ENCODE results near the gene WSB1. TPM values are rescaled to one million over a fixed set of nuclear protein-coding genes. Genes with fewer than 3 reads are reported as not detected.
A peak's percentile ranks its signal among the peaks of the same experiment; 100 is the strongest.
"Not testable (repeated sequence)": the region's sequence is repeated elsewhere in the genome, so short reads cannot be mapped to it uniquely, and the experiment has no call there.

The WSB1 gene
- total and polyA plus RNA-seq, 5 donors from 2014 or later = 176 to 280 (median 190) TPM

DNA sequence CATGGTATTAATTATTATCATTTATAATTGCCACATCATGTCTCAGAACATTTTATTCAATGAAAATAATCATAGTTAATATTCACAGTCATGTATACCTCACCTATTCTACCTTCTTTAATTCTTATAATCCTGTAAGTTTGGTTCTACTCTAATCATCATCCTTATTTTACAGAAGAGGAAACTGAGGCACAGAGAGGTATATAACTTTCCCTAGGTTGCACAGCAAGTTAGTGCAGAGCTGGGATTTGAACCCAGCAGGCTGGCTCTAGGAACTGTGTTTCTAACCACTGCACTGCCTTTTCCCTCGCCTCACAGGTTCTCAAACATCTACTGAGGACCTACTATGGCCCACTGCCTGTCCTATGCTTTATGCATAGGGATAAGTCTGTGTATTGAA lies 32.7 kb downstream of the WSB1 start:
- Histone ChIP-seq H3K9me3 (ENCODE audit: control insufficient read depth in 2 of 2, low read length in 2 of 2) (no peaks in the 10 kb centered on the region), H3K4me3 (ENCODE audit: low read depth, low read length) (no peak overlapping the region), H3K36me3 (ENCODE audit: control insufficient read depth, insufficient read depth, low read length) (no peaks in the 10 kb centered on the region), H3K27me3 (ENCODE audit: control insufficient read depth, insufficient read depth, low read length) (no peaks in the 10 kb centered on the region), H3K4me1 (ENCODE audit: control insufficient read depth, insufficient read depth, low read length, poor library complexity, severe bottlenecking) (no peaks in the 10 kb centered on the region), H3K27ac (ENCODE audit: insufficient read depth, low read length, poor library complexity, severe bottlenecking) (no peak overlapping the region)
- no peak for DNase-seq
- no peaks in the 10 kb centered on the region for H3K27me3 Mint-ChIP-seq
- no peak overlapping the region for H3K27ac Mint-ChIP-seq
- ATAC-seq (ENCODE audit: low read depth in 2 of 2) = no peak
- no peak overlapping the region for H3K4me3 Mint-ChIP-seq
- H3K36me3 Mint-ChIP-seq = no peaks in the 10 kb centered on the region
- peaks cover 0 to 5% (median 0%) of the 10 kb centered on the region in 4 donors for H3K4me1 Mint-ChIP-seq
- H3K9me3 Mint-ChIP-seq = no peaks in the 10 kb centered on the region

DNA sequence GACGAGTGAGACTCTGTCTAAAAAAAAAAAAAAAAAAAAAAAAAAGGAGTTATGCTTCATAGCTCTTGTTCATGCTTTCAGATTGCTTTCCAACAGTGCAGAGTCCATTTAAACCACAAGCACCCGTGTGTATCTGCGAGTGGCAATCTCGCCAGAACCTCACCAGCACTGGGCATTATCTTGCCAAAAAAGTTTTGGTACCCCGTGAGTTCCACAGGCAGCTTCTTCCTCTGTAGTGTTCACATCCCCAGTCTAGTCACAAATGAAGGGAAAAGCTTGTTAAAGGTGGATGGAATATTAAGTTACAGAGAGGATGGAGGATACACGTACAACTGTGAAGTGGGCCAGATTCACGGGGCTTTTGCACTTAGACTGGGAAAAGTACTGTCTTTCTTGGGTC lies 33.5 kb downstream of the WSB1 start:
- H3K27me3 ChIP-seq (ENCODE audit: control insufficient read depth, insufficient read depth, low read length) = no peaks in the 10 kb centered on the region
- no peaks in the 10 kb centered on the region for H3K9me3 ChIP-seq (ENCODE audit: control insufficient read depth in 2 of 2, low read length in 2 of 2)
- H3K27me3 Mint-ChIP-seq = no peaks in the 10 kb centered on the region
- ATAC-seq (ENCODE audit: low read depth in 2 of 2) (no peak), DNase-seq (no peak)
- no peak overlapping the region for H3K27ac ChIP-seq (ENCODE audit: insufficient read depth, low read length, poor library complexity, severe bottlenecking)
- no peaks in the 10 kb centered on the region for H3K36me3 ChIP-seq (ENCODE audit: control insufficient read depth, insufficient read depth, low read length)
- H3K4me3 ChIP-seq (ENCODE audit: low read depth, low read length) = no peak overlapping the region
- H3K4me3 Mint-ChIP-seq = no peak overlapping the region
- H3K9me3 Mint-ChIP-seq = no peaks in the 10 kb centered on the region
- H3K27ac Mint-ChIP-seq = no peak overlapping the region
- H3K4me1 ChIP-seq (ENCODE audit: control insufficient read depth, insufficient read depth, low read length, poor library complexity, severe bottlenecking) = peaks cover 6% of the 10 kb centered on the region
- H3K4me1 Mint-ChIP-seq = peaks cover 0 to 8% (median 4%) of the 10 kb centered on the region in 4 donors
- H3K36me3 Mint-ChIP-seq = no peaks in the 10 kb centered on the region

DNA sequence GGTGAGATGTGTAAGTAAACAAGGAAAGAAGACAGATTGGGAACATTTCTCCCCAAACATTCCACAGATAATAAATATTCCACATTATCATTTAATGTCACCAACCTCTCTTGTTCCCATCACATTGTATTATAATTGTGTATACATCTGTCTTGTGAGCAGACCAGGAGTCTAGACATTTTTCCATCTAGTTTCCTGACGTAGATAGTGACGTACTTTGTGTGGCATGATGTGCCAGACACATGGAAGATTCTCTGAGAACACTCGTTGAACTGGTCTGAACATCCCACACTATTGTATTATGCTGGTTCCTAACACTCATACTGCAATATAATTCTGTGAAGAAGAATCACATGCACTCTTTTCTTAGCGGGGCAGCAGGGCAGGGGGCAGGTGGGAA lies 34.0 kb downstream of the WSB1 start:
- peaks cover 0 to 12% (median 5%) of the 10 kb centered on the region in 4 donors for H3K4me1 Mint-ChIP-seq
- H3K27me3 Mint-ChIP-seq = no peaks in the 10 kb centered on the region
- H3K4me1 ChIP-seq (ENCODE audit: control insufficient read depth, insufficient read depth, low read length, poor library complexity, severe bottlenecking) = peaks cover 10% of the 10 kb centered on the region
- H3K4me3 Mint-ChIP-seq = no peak overlapping the region
- no peaks in the 10 kb centered on the region for H3K27me3 ChIP-seq (ENCODE audit: control insufficient read depth, insufficient read depth, low read length)
- H3K27ac Mint-ChIP-seq = peak overlapping the region in 1 of 3 donors; percentile 74
- H3K36me3 ChIP-seq (ENCODE audit: control insufficient read depth, insufficient read depth, low read length) = no peaks in the 10 kb centered on the region
- no peak overlapping the region for H3K4me3 ChIP-seq (ENCODE audit: low read depth, low read length)
- H3K27ac ChIP-seq (ENCODE audit: insufficient read depth, low read length, poor library complexity, severe bottlenecking) = no peak overlapping the region
- no peaks in the 10 kb centered on the region for H3K36me3 Mint-ChIP-seq
- no peak for ATAC-seq (ENCODE audit: low read depth in 2 of 2)
- no peak for DNase-seq
- no peaks in the 10 kb centered on the region for H3K9me3 Mint-ChIP-seq
- no peaks in the 10 kb centered on the region for H3K9me3 ChIP-seq (ENCODE audit: control insufficient read depth in 2 of 2, low read length in 2 of 2)

DNA sequence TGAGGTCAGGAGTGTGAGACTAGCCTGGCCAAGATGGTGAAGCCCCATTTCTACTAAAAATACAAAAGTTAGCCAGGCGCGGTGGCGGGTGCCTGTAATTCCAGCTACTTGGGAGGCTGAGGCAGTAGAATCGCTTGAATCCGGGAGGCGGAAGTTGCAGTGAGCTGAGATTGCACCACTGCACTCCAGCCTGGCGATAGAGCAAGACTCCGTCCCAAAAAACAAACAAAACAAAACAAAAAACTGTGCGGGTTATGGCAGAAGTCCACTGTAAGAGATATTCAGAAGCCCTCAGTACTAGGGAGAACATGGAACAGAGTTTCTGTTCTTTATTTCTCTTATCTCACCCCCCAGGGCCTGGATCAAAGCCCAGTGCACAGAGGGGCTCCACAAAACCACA lies 34.8 kb downstream of the WSB1 start:
- not testable (repeated sequence) for H3K27me3 ChIP-seq (ENCODE audit: control insufficient read depth, insufficient read depth, low read length); H3K9me3 Mint-ChIP-seq; H3K27me3 Mint-ChIP-seq; H3K36me3 ChIP-seq (ENCODE audit: control insufficient read depth, insufficient read depth, low read length); H3K27ac Mint-ChIP-seq; DNase-seq; ATAC-seq (ENCODE audit: low read depth in 2 of 2); H3K9me3 ChIP-seq (ENCODE audit: control insufficient read depth in 2 of 2, low read length in 2 of 2); H3K4me3 ChIP-seq (ENCODE audit: low read depth, low read length); H3K27ac ChIP-seq (ENCODE audit: insufficient read depth, low read length, poor library complexity, severe bottlenecking); H3K36me3 Mint-ChIP-seq
- H3K4me1 ChIP-seq (ENCODE audit: control insufficient read depth, insufficient read depth, low read length, poor library complexity, severe bottlenecking) = peaks cover 17% of the 10 kb centered on the region
- Mint-ChIP-seq H3K4me1 (peaks cover 3 to 14% (median 7%) of the 10 kb centered on the region in 4 donors), H3K4me3 (peak overlapping the region in 1 of 4 donors; percentile 10)

DNA sequence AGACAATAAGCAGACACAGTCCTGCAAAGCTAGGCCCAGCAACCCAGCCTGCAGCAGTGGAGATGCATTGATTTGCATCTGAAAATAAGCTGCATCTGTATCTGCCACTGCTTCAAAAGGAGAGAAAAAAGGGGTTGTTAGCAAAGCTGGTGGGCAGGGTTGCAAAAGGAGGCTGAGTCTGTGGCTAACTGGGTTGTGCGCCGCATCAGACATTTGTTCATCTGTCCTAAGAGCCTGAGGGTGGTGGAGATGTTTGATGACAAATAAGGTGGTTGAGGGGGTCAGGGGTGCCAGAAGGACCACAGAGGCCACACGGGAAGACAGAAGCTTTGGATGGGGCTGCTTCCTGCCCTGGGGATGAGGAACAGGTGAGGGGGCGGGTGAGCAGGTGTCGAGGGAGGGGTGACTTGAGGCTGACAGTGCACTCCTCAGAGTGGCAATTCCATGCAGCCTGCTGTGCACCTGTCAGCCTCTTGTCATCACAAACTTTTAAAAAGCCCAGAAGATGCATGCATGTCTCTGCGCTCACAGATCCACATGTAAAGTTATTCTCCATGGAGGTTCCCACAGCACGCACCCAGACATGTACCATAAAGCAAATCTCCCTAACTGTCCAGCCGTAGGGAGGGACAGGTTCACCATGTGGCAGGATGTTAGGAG lies 35.4 kb downstream of the WSB1 start:
- H3K27ac ChIP-seq (ENCODE audit: insufficient read depth, low read length, poor library complexity, severe bottlenecking) = no peak overlapping the region
- H3K4me1 ChIP-seq (ENCODE audit: control insufficient read depth, insufficient read depth, low read length, poor library complexity, severe bottlenecking) = peaks cover 21% of the 10 kb centered on the region
- no peak overlapping the region for H3K4me3 ChIP-seq (ENCODE audit: low read depth, low read length)
- DNase-seq = no peak
- no peak overlapping the region for H3K27ac Mint-ChIP-seq
- ATAC-seq (ENCODE audit: low read depth in 2 of 2) = no peak
- H3K27me3 Mint-ChIP-seq = no peaks in the 10 kb centered on the region
- H3K4me3 Mint-ChIP-seq = peak overlapping the region in 1 of 4 donors; percentile 10
- H3K4me1 Mint-ChIP-seq = peaks cover 6 to 18% (median 10%) of the 10 kb centered on the region in 4 donors
- H3K9me3 ChIP-seq (ENCODE audit: control insufficient read depth in 2 of 2, low read length in 2 of 2) = no peaks in the 10 kb centered on the region
- no peaks in the 10 kb centered on the region for H3K36me3 ChIP-seq (ENCODE audit: control insufficient read depth, insufficient read depth, low read length)
- H3K36me3 Mint-ChIP-seq = no peaks in the 10 kb centered on the region
- H3K27me3 ChIP-seq (ENCODE audit: control insufficient read depth, insufficient read depth, low read length) = no peaks in the 10 kb centered on the region
- no peaks in the 10 kb centered on the region for H3K9me3 Mint-ChIP-seq

DNA sequence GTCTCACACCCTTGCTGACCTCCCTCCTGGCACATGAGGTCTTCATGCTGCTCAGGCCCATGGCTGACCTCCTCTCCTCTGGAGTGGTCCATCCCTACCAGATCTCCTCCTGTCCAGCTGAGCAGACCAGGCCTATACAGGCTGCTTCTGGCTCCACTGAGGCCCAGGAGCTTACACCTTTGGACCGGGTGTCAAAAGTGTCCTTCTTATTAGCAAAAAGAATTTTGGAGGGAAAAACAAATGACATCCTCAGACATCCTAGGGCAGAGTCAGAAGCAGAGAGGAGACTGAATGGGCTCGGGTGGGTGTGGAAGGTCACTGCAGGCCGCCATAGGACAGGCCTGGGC lies 38.1 kb downstream of the WSB1 start:
- no peaks in the 10 kb centered on the region for H3K36me3 Mint-ChIP-seq
- H3K9me3 ChIP-seq (ENCODE audit: control insufficient read depth in 2 of 2, low read length in 2 of 2) = no peaks in the 10 kb centered on the region
- H3K27ac Mint-ChIP-seq = peak overlapping the region in 2 of 3 donors; percentile 78 to 90
- no peaks in the 10 kb centered on the region for H3K27me3 Mint-ChIP-seq
- no peak overlapping the region for H3K4me3 ChIP-seq (ENCODE audit: low read depth, low read length)
- no peak for ATAC-seq (ENCODE audit: low read depth in 2 of 2)
- peak overlapping the region in 3 of 4 donors; percentile 84 to 87 (median 85) for H3K4me3 Mint-ChIP-seq
- peaks cover 6 to 18% (median 10%) of the 10 kb centered on the region in 4 donors for H3K4me1 Mint-ChIP-seq
- no peaks in the 10 kb centered on the region for H3K36me3 ChIP-seq (ENCODE audit: control insufficient read depth, insufficient read depth, low read length)
- H3K27ac ChIP-seq (ENCODE audit: insufficient read depth, low read length, poor library complexity, severe bottlenecking) = peak overlapping the region; percentile 73
- H3K27me3 ChIP-seq (ENCODE audit: control insufficient read depth, insufficient read depth, low read length) = no peaks in the 10 kb centered on the region
- no peak for DNase-seq
- no peaks in the 10 kb centered on the region for H3K9me3 Mint-ChIP-seq
- peaks cover 21% of the 10 kb centered on the region for H3K4me1 ChIP-seq (ENCODE audit: control insufficient read depth, insufficient read depth, low read length, poor library complexity, severe bottlenecking)

DNA sequence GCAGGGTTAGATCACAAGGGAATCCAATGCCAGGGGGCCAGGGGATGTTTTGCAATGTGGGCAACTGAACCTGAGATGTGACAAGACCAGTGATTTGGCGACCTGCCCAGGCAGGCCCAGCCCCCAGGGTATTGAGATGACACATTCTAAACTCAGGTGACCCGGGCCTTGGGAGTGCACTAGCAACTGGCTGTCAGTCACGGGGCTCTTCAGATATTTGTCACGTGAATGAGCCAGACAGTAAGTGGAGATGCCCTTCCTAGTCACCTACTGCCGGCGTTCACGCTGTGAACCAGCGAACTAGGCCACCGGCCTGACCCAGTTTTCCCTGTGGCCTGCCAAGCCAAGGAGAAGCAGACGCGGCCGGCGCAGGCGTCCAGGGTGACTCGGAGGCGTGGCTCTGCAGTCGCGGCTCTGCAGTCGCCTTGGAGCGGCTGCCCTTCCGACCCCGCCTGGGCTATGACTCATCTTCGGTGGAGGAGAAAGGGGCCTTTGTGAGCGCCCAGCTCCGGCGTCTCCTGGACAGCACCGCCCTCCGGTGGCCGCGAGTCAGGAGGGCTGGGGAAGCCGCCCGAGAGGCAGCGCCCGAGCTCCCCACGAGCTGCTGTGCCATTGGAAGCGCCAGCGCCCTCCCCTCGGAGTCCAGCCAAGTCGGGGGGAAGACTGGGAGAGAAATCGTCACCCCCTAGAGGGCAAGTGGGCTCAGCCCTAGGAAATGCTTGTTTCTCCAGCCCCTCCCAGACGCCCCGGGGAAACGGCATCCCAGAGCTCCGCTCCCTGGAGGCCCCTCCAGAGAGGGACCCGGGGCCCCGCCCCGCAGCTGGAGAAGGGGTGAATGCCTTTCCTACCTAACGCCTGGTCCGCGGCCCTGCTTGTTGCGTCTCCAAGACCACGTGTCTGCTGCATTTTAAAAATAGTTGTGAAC lies 38.8 kb downstream of the WSB1 start:
- peaks cover 21% of the 10 kb centered on the region for H3K4me1 ChIP-seq (ENCODE audit: control insufficient read depth, insufficient read depth, low read length, poor library complexity, severe bottlenecking)
- peak overlapping the region; percentile 81 for H3K4me3 ChIP-seq (ENCODE audit: low read depth, low read length)
- peak; percentile 88 to 90 for ATAC-seq (ENCODE audit: low read depth in 2 of 2)
- no peaks in the 10 kb centered on the region for H3K9me3 ChIP-seq (ENCODE audit: control insufficient read depth in 2 of 2, low read length in 2 of 2)
- peak overlapping the region; percentile 73 for H3K27ac ChIP-seq (ENCODE audit: insufficient read depth, low read length, poor library complexity, severe bottlenecking)
- H3K27me3 ChIP-seq (ENCODE audit: control insufficient read depth, insufficient read depth, low read length) = no peaks in the 10 kb centered on the region
- H3K27ac Mint-ChIP-seq = peak overlapping the region; percentile 78 to 92 (median 91)
- H3K4me3 Mint-ChIP-seq = peak overlapping the region; percentile 84 to 89 (median 86)
- H3K36me3 ChIP-seq (ENCODE audit: control insufficient read depth, insufficient read depth, low read length) = no peaks in the 10 kb centered on the region
- no peaks in the 10 kb centered on the region for H3K9me3 Mint-ChIP-seq
- peak; percentile 80 to 92 (median 84) for DNase-seq
- no peaks in the 10 kb centered on the region for H3K36me3 Mint-ChIP-seq
- H3K4me1 Mint-ChIP-seq = peaks cover 6 to 18% (median 10%) of the 10 kb centered on the region in 4 donors
- H3K27me3 Mint-ChIP-seq = no peaks in the 10 kb centered on the region

Measured in CD4-positive, CD25-positive, alpha-beta regulatory T cell (primary cell).